Measurements from ENCODE around the gene POLR2A.
"Not testable (repeated sequence)": the region's sequence is repeated elsewhere in the genome, so short reads cannot be mapped to it uniquely, and the experiment has no call there.

The POLR2A gene

GRCh38 chr17:7460850-7461660 lies 23.1 kb upstream of the POLR2A start:
- DNase-seq, result no peak

GRCh38 chr17:7462474-7463371 lies 21.4 kb upstream of the POLR2A start:
- no peak for DNase-seq

GRCh38 chr17:7463372-7463846 lies 20.8 kb upstream of the POLR2A start:
- DNase-seq, result no peak

- no peak for DNase-seq
These were observed 20.1 kb upstream of the POLR2A start for GRCh38 chr17:7464081-7464480.

GRCh38 chr17:7465597-7466275 lies 18.4 kb upstream of the POLR2A start:
- no peak for DNase-seq

- DNase-seq, result no peak
These were observed 17.9 kb upstream of the POLR2A start for GRCh38 chr17:7466318-7466638.

DNA sequence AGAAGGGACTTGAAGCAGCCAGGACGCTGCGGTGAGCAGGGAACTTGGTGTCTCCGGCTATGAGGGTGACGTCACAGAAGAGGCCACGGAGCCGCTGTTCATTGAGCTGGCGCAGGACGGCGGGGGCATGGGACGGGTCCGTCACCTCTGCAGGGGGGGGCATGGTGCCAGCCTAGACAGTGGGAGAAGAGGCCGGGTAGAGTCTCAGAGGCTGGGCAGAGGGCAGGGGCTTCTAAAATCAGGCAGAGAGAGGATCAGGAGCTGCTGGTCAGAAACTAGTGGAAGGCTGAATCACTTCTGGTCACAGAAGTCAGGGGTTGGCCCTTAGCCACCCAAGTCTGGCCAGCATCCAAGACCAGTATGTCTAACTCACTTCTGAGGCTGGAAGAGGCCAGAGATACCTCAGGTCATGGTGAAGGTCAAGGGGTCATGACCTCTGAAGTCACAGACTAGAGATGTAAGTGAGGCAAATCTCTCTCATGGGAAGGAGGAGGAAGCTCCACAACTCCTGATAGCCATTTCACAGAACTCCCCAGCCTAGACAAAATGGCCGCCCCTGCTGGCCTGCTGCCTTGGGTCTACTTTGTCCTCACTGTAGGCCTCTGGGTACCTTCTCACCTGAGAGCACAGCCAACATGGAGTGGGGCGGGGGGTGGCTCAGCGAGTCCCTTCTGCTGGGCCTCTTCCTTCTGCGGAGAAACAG lies 17.4 kb upstream of the POLR2A start:
- peak; percentile 6 to 9 for DNase-seq

GRCh38 chr17:7467498-7467897 lies 16.7 kb upstream of the POLR2A start:
- no peak for DNase-seq

DNA sequence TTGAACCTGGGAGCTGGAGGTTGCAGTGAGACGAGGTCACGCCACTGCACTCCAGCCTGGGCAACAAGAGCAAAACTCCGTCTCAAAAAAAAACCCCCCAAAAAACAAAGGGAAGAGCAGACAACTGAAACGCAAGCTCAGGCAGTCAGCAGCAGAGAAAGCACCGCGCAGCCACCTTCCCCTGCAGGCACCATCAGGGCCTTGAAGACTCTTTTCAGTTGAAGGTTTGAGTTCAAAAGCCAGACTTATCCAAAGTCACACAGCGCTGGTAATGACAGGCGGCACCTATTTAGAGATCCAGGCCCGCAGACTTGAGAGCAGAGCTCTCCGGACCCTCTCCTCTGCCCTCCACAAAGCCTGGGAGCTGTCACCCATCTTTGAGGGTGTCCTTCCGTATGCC lies 15.9 kb upstream of the POLR2A start:
- no peak for DNase-seq

DNA sequence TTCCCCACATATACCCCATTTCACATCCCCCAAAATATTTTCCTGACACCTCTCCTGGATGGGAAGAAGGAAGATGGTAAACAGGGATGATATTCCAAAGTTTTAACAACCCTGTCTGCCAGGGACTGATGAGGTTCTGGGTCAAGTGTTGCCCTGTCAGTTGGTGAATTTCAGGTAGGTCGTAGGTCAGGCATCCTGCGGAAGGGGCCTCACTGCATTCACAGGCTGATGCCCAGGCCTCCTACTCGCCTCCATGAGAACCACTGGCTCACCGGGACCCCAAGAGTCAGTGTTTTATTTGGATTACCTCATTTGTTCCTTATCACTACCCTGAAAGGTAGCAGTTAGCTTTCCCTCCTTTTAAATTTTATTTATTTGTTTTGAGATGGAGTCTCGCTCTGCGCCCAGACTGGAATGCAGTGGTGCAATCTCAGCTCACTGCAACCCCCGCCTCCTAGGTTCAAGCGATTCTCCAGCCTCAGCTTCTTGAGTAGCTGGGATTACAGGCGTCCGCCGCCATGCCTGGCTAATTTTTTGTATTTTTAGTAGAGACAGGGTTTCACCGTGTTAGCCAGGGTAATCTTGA lies 15.3 kb upstream of the POLR2A start:
- no peak for DNase-seq

DNA sequence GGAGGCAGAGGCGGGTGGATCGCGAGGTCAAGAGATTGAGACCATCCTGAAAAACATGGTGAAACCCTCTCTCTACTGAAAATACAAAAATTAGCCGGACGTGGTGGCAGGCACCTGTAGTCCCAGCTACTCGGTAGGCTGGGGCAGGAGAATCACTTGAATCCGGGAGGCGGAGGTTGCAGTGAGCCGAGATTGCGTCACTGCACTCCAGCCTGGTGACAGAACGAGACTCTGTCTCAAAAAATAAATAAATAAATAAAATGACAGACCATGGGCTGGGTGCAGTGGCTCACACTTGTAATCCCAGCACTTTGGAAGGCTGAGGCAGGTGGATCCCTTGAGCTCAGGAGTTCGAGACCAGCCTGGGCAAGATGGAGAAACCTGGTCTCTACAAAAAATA lies 14.3 kb upstream of the POLR2A start:
- not testable (repeated sequence) for DNase-seq

- DNase-seq, result not testable (repeated sequence)
These were observed 13.7 kb upstream of the POLR2A start for GRCh38 chr17:7470457-7470973.

- DNase-seq, result no peak
These were observed 12.4 kb upstream of the POLR2A start for GRCh38 chr17:7471729-7472128.

DNA sequence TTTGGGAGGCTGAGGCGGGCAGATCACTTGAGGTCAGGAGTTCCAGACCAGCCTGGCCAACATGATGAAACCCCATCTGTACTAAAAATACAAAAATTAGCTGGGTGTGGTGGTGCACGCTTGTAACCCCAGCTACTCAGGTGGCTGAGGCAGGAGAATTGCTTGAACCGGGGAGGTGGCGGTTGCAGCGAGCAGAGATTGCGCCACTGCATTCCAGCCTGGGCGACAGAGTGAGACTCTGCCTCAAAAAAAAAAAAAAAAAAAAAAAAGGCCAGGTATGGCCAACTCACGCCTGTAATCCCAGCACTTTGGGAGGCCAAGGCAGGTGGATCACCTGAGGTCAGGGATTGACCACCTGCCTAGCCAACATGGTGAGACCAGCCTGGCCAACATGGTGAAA lies 9.4 kb upstream of the POLR2A start:
- DNase-seq, result not testable (repeated sequence)

GRCh38 chr17:7475764-7476422 lies 8.3 kb upstream of the POLR2A start:
- no peak for DNase-seq

- no peak for DNase-seq
These were observed 7.7 kb upstream of the POLR2A start for GRCh38 chr17:7476494-7476893.

DNA sequence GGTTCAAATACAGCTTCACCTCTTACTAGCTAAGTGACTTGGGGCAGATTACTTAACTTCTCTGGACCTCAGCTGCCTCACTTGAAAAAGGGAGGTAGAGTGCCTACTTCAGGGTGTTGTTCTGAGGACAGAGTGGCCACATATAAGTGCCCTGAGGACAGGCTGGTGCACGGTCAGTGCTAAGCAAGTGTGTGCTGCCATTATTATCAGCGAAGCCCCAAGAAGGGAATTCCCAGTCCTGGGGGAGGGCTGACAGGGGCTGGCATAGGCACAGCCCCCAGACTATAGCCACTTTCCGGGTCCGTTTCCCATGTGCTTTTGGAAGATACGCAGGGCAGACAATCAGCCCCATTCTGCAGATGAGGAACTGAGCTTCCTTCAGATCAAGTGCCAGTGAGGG lies 7.2 kb upstream of the POLR2A start:
- no peak for DNase-seq

DNA sequence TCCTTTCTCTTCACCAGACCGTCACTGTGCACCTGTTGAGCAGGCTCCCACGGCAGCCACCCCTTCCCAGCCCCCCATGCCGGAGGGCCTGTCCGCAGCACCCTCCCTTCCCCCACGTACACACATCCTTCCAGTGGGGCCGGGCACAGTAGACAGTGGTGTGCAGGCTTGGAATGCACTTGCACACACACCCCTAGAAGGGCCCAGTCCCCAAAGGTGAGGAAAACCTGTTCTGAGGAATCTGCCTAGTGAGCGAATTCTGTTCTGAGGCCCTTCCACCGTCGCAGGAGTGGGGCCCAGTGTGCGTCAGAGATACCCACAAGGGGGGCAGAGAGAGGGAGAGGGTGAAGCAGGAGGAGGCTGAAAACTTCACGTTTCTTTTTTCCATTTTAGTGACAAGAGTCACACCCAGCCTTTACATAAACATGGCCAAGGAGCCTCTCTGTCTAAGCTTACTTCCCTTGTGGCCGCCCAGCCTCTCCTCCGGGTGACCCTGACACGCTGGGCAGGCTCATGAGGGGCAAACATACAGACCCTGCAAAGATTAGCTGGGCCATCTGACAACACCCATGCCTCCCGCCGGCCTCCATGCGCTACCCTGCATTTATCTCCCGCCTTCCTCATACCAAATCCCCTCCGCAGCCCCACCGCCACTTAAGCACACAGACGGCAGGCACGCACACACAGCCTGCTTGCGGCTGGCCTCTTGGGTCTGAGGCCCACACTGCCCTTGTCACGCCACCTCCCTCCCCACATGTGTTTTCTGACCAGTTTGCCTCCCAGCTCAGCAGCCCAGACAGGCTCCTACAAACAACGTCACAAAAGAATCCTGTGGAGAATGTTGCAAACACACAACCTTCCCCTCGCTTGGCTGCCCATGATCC lies 6.5 kb upstream of the POLR2A start:
- DNase-seq, result no peak

DNA sequence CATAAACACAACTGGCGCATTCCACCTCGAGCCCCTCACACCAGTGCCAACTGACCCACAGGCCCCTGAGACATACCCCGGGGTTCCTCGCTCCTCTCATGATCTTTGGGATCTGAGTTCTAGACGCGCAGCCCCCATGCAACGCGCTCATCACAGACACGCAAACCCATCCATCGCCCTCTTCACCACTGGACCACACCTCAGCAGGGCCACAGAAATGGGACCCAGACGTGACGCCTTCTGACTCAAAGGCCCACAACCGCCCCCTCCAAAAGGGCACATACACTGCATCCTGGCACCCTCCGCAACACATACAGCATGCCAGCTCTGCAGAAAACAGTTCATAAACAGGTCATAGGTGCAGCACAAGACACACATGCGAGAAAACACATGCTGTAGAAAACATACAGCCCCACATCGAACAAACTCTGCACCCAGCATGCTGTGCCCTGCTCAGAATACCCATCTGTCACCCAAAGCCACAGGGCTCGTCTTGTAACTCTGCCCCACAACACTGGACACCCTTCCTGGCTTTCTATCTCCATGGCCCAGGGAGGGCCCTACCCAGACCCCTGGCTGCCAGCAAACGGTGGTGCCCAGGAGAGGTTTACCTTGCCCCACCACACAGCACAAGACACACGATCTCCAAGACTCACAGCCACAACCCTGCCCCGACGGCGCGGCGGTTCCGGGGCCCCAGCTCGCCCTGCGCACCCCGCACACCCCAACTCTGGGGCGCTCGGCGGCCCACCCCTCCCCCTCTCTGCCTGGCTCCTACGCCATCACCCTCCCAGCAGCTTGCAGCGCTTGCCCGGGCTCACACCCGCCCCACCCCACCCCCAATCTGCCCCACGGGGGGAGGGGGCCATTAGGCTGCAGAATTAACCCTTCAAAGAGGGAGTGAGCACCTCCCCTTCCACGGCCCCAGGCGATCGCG lies 5.6 kb upstream of the POLR2A start:
- peak in 1 of 2 experiments; percentile 4 for DNase-seq

Measured in AML-193 (cell line).